Stimulated activated CD8-positive, alpha-beta memory T cell treated with anti-CD3 and anti-CD28 coated beads, Interleukin-12 subunit alpha, Interleukin-12 subunit beta, amount 100 ng/mL, for 24 hours (primary cell): ENCODE data around the gene COA3.

Experiments used
- DNase-seq: peaks from one replicate; pipeline ENCODE4 v3.0.0-alpha.2; 2020; ENCODE audit errors: extremely low read depth

Gene COA3

GRCh38 chr17:42817866-42818265 lies 19.4 kb upstream of the COA3 start:
- no peak for DNase-seq

GRCh38 chr17:42814633-42815399 lies 16.3 kb upstream of the COA3 start:
- no peak for DNase-seq

GRCh38 chr17:42809250-42809649 lies 10.7 kb upstream of the COA3 start:
- no peak for DNase-seq

- DNase-seq, result no peak
Measured at GRCh38 chr17:42806249-42806648, 7.7 kb upstream of the COA3 start.

GRCh38 chr17:42804918-42805367 lies 6.4 kb upstream of the COA3 start:
- DNase-seq, result no peak

DNA sequence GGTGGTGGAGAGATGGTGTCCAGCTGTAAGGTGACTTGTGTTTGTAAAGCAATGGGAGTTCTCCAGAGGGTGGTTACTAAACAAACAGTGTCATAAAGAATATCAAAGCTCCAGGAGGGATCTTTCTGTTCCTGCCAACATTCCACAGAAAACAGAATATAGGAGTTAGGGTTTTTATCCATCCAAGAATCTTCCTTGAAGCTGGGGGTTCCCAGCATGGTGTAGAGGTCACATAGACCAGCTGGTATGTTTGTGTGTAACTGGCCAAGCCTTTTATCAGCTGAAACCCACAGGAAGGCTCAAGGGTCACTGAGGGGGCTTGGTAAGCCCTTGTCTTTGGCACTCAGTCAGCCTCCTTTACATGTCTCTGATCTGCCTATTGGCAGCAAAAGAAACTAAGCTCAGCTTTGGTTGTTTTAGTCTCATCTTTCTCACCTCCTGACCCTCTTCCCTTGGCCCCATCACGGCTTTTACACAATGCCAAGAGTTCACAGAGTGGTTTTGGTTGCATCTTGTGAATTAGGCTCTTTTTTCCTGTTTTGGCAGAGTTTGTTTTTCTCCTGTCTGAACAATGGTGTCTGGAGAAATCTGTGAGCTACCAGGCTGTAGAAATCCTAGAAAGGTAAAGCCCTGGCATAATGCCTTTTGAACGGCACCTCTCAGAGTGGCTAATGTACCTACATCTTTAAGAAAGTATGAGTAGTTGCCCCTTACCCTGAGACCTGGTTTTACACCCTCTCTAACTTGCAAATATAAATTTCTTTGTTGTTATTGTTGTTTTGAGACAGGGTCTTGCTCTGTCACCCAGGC lies 4.8 kb upstream of the COA3 start:
- no peak for DNase-seq

DNA sequence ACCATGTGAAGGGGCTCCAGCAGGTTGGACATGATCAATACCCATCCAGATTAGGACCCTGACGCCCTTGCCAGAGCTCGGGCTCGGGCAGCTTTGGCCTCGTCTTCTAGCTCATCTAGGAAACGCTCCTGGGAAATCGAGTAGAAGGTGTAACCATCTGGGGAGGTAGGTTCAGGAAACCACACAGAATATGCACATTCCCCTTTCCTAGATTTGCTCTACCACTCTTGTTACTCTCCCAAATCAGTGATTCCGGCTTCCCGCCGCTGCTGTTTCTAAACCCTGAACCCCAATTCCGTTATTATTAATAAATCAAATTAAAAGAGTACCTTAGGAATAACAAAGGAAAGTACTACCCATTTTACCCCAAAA lies 507 bp downstream of the COA3 start:
- DNase-seq, result no peak

DNA sequence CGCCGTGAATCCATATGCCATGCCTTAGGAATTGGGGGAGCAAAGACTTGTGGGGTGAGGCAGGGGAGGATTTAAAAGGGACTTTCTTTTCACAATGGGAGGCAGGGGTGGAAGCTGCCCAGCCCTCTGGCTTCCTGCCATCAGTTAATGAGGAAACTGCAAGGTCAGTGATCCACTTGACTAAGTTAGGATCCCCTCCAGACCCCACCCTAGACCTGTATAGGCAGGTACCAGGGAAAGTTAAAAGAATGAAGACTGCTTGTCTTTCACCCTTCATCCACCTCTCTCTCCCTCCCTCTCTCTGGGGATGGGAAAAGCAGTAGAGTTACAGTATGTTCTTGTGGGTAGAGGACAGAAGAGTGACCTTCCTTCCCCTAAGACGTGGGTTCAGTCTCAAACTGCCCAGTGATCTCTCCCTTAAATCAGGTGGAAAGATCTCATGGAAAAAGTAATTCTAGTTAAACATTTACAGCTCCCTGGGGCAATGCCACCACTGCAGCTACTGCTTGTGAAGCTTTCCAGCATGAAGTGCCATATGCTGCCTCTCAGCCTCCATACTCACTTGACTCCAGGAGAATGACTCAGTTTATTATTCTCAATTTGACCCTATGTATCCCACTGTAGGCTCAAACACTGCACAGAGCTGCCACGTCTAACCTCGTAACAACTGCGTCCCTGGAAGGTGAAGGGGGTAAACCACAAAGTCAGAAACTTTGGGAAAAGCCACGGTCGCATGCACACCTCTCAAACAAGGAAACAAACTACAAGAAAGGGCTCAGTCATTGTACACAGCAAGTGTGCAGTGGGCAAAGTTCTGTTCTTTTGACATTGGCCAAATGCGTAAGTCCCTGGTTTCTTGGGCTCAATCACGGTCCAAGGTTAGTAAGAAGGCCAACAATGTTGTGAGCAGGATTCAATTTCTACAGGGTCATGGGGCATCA lies 1.2 kb downstream of the COA3 start:
- no peak for DNase-seq

DNA sequence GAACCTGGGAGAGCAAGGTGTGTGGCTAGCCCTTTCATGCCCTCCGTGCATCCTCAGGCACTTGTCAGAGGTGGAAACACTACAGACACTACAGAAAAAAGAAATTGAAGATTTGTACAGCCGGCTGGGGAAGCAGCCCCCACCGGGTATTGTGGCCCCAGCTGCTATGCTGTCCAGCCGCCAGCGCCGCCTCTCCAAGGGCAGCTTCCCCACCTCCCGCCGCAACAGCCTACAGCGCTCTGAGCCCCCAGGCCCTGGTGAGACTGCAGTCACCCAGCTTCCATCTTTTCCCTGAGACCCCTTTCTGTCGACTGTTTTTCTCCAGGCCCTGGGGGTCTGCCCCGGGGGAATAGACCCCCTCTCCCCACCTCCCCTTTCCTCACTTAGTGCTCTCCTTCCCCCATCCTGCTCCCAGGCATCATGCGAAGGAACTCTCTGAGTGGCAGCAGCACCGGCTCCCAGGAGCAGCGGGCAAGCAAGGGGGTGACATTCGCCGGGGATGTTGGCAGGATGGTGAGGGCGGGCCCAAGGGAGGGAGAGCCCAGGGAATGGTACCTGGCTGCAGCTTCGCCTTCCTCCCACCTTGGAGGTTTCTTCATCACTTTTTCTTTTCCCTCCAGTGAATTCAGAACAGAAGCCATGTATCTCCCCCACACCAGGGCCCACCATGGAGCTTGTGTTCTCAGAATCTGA lies 2.3 kb downstream of the COA3 start:
- DNase-seq, result no peak

DNA sequence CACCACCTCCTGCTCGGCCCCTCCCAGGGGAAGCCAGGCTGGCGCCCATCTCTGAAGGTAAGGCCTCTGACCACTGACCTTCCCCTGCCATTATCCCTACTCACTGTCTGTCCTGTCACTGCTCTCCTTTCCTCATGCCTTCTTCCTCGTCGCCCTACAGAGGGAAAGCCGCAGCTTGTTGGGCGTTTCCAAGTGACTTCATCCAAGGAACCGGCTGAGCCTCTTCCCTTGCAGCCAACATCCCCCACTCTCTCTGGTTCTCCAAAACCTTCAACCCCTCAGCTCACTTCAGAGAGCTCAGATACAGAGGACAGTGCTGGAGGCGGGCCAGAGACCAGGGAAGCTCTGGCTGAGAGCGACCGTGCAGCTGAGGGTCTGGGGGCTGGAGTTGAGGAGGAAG lies 3.0 kb downstream of the COA3 start:
- DNase-seq, result no peak

GRCh38 chr17:42795061-42795460 lies 3.4 kb downstream of the COA3 start:
- no peak for DNase-seq

GRCh38 chr17:42792545-42792944 lies 6.0 kb downstream of the COA3 start:
- no peak for DNase-seq

- DNase-seq, result no peak
Measured at GRCh38 chr17:42791948-42792347, 6.6 kb downstream of the COA3 start.

DNA sequence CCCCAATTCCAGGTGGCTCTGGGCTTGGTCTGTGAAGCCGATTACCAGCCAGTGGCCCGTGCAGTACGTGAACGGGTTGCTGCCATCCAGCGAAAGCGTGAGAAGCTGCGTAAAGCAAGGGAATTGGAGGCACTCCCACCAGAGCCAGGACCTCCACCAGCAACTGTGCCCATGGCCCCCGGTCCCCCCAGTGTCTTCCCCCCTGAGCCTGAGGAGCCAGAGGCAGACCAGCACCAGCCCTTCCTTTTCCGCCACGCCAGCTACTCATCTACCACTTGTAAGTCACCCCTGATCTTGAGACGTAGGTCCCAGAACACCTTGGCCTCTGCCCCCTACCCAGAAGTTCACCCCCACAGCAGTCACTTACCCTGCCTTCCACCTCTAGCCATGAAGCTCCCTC lies 11.2 kb downstream of the COA3 start:
- DNase-seq, result no peak

DNA sequence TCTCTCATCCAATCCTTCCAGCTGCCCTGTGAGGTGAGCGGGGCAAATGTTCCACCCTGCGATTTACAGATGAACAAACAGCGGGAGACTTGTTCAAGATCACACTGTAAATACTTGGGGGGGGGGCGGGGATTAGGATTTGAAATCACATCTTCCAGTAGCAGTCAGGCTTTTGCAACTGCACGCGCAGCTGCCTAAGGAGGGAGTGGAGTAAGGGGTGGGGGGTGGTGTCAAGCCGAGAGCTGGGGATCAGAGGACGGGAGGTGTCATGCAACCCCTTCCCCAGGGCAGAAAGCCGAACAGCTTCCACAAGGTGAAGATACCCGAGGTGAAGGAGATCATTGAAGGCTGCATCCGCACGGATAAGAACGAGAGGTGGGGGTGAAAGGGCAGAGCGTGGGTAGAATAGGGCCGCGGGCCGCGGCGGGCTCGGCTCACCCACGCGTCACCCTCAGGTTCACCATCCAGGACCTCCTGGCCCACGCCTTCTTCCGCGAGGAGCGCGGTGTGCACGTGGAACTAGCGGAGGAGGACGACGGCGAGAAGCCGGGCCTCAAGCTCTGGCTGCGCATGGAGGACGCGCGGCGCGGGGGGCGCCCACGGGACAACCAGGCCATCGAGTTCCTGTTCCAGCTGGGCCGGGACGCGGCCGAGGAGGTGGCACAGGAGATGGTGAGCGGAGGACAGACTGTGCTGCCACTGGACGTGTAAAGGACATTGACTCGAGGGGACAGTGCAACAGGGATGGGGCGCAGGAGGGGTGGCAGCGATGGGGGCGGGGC lies 13.5 kb downstream of the COA3 start:
- DNase-seq, result no peak

DNA sequence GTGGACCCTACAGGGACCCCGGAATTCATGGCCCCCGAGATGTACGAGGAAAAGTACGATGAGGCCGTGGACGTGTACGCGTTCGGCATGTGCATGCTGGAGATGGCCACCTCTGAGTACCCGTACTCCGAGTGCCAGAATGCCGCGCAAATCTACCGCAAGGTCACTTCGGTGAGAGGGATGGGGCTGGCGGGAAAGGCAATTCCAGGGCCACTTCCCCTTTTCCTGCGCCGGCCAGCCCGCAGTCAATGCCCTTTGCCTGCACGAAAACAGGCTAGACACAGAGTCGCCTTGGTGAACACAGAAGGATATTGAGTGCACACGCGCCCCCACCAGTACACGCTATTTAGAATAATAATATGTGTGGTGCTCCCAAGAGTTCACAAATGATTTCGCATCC lies 14.1 kb downstream of the COA3 start:
- no peak for DNase-seq

- no peak for DNase-seq
Measured at GRCh38 chr17:42783791-42784138, 14.7 kb downstream of the COA3 start.

- no peak for DNase-seq
Measured at GRCh38 chr17:42783062-42783790, 15.3 kb downstream of the COA3 start.

- DNase-seq, result no peak
Measured at GRCh38 chr17:42782166-42783061, 16.1 kb downstream of the COA3 start.
